GM21723 (cell line): ENCODE data around the gene PDZD4.

Experiments used
- ATAC-seq: cut with Tn5 transposase; IDR thresholded peaks from one replicate; pipeline ENCODE4 v1.9.1; 2021; ENCODE audit warnings: mild to moderate bottlenecking, moderate library complexity; ENCODE audit not compliant: unreplicated experiment

The PDZD4 gene

DNA sequence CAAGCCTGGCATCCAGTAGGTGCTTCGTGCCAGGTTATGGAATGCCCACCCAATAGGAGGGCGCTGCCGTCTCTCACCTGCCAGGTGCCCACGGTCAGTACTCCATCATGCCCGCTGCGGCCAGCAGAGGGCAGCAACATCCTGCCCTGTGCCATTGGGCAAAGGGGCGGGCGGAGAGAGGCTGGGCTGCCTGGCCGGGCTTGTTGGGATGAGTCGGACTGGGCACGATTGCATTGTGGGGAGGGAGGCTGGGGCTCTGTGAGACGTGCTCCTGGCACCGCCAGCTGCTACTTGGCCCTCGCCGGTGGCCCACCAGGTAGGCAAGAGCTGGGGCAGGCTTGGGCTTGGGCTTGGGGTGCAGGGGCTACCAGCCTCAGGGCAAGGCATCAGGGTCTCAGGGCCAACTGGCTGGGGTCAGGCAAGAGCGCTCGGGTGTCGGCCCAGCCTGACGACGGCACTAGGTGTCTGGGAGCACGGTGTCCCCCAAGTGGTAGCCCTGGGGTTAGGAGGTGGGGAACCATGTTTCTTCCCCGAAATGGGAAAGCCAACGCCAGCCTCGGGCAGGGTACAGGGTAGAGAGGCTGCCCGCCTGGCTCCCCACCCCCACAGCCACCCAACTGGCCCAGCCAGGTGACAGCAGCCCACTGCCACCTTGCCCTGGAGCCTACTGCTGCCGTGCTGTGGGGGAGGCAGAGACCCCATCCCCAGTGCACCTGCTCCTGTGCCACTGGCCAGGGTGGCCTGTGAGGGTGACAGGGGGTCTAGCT, 66.2 kb downstream of the PDZD4 start, which contains the start of gene PLXNB3:
Gene PLXNB3, plus strand, starts transcription at position 261 of the 767 bp plus-strand sequence. CDS start 1,287 bp downstream, outside the sequence.
- peak; percentile 64 for ATAC-seq

DNA sequence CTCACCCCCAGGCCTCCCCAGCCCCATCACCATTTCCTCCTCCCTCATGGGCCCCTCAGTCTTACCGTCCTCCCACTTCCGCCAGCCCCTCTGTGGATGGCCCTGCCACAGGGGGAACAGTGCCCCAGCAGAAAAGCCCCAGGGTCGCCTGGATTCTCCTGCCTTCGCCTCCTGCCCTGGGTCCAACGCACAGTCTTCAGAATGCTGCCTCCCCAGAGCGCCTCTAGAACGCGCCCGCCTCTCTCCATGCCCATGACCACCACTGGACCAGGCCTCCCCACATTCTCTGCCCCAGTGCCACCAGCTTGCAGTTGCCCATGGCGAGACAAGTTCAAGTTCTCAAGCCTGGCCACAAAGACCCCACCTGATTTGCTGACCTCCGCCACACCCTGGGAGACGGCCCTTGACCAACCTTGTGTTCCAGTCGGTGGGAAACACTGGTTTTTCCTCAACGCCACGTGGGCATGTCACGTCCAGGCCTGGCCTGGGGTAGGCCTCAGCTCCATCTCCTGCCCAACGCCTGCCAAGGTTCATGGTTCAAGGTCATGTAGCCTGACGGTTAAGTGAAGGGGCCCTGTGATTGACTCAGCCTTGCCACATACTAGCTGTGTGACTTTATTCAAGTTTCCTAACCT, 66.9 kb downstream of the PDZD4 start:
- no peak for ATAC-seq

DNA sequence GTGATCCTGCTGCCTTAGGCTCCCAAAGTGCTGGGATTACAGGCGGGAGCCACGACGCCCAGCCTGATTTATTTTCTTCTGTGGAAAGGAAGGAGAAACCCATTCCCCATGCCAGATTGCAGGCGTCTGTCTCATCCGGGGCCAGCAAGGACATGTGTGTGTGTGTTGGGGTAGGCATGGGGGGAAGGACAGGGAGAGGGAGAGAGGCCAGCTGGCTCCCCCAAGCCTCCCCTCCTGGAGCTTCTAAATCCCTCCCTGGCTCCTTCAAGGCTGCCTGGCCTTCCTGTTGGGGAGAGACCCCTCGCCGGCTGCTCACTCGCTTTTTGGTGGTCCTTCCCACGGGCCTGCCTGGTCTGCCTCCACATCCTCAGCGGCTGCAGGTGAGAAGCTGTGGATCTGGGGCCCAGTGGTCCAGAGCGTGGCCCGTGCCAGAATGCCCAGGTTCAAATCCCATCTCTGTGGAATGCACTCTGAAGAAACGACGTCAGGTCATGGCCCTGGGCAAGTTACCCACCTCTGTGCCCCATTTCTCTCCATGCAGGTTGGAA, 67.6 kb downstream of the PDZD4 start:
- no peak for ATAC-seq

DNA sequence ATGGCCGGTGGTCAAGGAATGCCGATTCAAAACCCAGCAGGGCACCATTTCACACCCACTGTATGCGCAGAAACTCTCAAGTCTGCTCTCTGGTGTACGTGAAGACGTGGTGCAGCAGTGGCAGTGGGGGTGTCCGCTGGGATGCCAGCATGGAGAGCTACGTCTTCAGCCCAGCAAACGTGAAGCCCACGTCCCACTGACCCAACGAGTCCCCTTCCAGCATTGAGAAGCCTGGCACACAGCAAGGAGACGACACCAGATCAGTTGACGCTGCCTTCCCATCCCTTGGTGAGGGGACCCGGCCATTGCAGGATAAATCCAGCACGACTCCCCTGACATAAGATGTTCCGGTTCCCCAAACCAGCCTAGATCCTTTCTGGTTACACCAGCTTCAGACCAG, 68.5 kb downstream of the PDZD4 start:
- ATAC-seq, result no peak

DNA sequence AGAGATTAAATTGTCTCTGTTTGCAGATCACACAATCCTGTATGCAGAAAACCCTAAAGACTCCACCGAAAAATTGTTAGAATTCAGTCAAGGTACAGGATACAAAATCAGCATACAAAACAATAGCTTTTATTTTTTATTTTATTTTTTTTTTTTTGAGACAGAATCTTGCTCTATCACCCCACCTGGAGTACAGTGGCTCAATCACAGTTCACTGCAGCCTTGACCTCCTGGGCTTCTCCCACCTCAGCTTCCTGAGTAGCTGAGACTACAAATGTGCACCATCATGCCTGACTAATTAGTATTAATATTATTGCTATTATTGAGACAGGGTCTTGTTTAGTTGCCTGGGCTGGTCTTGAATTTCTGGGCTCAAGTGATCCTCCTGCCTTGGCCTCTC, 75.2 kb downstream of the PDZD4 start:
- no peak for ATAC-seq
